Skeletal muscle cell (primary cell): ENCODE data around the gene IGF1.
"Not testable (repeated sequence)": the region's sequence is repeated elsewhere in the genome, so short reads cannot be mapped to it uniquely, and the experiment has no call there.

ENCODE experiments used
- DNase-seq: peaks from one replicate; pipeline ENCODE4 v3.0.0-alpha.2; 2010; ENCODE audit warnings: low read depth
- H3K4me3 ChIP-seq: 2 replicates; pipeline ENCODE4 v1.5.1; 2011; ENCODE audit warnings: low read depth, mild to moderate bottlenecking, control low read depth, low read length, moderate library complexity

Gene IGF1

DNA sequence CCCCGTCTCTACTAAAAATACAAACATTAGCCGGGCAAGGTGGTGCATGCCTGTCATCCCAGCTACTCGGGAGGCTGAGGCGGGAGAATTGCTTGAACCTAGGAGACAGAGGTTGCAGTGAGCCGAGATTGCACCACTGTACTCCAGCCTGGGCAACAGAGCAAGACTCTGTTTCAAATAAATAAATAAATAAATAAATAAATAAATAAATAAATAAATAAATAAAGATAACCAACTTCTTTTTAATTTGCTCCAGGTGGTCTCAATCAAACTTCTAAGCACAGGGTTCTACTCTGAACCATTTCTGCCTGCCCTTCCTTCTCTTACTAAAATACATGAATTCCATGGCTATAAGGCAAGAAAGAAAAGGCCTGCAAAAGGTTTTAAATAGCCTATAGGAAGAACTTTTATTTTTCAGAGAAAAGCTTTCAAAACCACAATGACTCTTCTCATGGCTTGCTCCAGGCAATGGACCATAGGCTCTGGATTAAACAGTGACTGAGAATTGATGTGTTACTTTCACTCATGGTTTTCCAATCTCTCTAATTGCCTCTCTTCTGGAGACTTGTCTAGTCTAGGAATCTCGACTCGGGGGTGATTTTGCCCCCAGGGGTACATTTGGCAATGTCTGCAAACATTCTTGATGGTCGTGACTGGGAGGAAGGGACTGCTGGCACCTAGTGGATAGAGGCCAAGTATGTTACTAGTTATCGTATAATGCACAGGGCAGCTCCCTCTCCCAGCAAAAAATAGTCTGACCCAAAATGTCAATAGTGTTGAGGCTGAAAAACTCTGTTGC lies 14.4 kb downstream of the IGF1 start:
- no peak overlapping the region for H3K4me3 ChIP-seq
- DNase-seq = no peak

DNA sequence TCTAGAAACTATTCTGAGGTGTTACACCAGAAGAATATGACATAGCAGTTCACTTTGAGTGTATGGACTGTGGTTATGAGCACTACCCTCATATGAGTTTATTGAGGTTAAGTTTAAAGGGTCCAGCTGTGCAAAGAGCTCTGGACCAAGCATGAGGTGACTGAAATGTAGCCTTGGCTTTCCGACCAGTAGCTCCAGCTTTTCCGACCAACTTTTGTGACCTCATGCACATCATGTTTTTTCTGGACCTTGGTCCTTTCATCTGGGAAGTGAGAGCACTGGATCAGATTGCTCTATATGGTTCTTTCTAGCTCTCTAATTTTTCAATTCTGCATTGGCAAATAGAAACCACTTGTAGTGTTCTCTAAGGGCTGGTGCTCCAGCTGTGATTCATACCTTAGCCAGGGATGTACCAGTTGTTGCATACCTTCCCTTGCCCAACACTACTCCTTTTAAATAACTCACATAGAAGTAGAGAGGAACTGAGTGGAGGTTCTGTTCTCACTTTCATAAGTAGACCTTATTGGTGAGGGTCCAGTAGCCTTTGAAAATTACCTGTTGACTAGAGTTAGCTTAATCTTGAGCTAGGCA lies 16.6 kb downstream of the IGF1 start:
- DNase-seq = no peak
- H3K4me3 ChIP-seq = no peak overlapping the region

DNA sequence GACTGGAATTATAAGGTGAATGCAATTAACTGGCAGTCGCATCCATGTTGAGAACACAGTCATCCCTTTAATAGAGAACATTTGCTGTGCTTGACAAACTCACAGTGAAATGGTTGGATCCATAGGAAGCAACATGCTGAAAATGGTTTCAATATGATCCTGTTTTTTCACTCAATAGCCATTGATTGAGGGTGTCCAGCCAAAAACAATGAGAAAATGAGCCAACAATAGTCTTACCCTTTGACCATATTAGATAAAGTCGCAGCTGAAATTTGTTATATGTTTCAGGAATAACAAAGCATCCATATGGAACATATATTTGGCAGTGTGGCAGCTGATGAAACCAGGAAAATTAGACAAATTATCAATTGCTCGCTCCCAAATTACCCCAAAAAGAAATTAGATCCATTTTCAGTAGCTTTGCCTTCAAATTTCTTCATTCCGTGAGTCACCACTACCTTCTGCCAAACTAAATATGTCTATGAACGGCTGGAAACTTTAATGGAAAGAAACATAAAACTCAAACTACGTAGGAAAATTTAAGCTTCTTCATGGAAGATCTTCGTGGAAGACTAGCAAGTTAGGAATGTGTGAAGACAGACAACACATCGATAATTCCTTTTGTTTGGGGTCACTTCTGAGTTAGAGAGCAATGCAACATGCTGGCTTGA lies 17.4 kb downstream of the IGF1 start:
- DNase-seq = peak; percentile 3
- no peak overlapping the region for H3K4me3 ChIP-seq

DNA sequence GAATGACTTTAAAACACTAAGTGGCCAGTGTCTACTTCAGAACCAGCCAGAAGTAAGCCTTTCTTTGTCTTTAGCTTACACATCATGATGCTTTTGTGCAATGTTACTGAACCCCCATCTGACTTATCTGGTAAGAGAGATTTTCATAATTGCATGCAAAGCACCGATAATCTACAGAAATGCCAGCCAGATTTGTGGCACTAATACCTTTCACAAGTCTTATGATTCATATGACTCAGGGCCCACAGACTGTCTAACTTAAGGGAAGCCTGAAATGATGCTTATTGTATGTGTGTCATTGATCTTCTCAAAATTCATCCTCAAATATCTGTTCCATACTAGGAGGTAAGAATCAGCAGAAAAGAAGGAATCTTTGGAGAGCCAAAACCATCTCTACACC lies 18.0 kb downstream of the IGF1 start:
- no peak for DNase-seq
- no peak overlapping the region for H3K4me3 ChIP-seq

- H3K4me3 ChIP-seq = no peak overlapping the region
- DNase-seq = no peak
Measured at GRCh38 chr12:102461501-102461900, 18.9 kb downstream of the IGF1 start.

DNA sequence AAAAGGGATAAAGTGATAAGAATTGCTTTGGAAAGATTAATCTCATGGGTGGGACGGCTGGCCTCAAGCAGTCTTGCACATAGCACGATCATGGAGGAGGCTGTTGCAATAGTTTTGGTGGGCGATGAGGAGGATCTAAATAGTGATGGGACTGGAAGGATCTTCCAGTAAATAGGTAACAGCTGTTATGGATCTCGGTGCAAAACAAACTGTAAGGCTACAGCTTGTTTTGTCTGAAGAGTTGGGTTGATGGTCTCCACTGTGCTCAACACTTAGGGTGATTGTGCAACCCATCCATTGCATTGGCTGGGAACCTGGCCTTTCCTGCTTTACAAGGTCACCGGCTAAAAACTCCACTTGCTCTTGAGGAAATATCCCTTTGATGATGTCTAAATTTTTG lies 21.0 kb downstream of the IGF1 start:
- DNase-seq = no peak
- no peak overlapping the region for H3K4me3 ChIP-seq

DNA sequence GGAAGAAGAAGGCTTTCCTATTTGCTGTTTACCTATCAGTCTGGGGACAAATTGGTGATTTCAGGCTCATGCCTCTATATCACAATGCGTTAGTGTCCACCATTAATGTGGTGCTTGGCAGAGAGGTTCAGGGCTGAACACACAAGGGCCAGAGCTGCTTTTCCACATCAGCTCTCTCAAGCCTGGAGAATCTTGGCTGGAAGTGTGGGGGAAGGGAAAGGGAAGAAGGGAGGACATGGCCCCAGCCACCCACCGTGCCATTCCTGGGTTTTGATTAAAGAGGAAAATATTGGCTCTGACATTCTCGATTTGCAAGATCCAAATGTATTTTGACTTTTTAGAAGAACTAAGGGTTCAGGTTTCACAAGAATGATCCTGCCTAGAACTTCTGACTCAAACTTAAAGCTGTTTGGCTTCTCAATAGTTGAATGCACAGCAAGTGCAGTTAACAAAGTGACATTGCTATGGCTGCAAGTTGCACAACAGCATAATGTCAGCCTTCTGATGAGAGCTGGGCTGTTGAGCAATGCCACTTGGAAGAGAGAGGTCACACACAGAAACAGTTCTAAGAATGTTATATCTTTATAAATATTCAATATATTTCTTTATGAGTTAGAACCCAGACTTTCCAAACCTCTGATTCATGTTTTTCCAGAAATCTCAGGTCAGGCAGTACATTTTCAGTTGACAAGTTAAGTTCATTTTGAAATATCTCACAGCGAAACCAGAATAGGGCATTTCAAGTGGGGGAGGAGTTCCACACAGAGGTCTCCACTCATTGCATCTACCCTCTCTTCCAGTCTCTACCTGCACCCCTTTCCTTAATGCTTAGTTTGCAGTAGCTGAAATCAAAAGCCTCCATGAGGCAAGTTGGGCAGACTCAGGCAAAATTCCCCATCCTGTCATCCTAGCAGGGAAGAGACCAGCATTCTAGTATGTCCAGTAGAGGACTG lies 25.3 kb downstream of the IGF1 start:
- DNase-seq = no peak
- H3K4me3 ChIP-seq = no peak overlapping the region

- no peak overlapping the region for H3K4me3 ChIP-seq
- no peak for DNase-seq
Measured at GRCh38 chr12:102454330-102454729, 26.0 kb downstream of the IGF1 start.

DNA sequence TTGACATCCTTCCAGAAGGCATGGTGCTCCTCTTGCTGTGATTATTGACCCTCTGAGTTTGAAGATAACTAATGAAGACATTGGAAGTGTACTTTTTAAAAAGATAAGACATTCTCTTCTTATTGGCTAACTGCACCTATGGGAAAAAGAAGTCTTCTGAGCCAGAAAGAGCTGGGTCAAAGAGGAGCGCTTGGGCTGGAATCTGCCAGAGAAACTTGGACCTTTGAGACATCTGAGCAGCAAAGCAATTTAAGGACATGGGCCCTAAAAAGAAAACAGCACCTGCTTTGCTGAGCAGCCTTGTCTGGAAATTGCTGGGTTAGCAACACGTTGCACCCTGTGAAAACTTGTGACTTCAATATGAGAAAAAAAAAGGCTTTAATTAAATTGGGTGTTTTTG lies 27.8 kb downstream of the IGF1 start:
- H3K4me3 ChIP-seq = no peak overlapping the region
- no peak for DNase-seq

DNA sequence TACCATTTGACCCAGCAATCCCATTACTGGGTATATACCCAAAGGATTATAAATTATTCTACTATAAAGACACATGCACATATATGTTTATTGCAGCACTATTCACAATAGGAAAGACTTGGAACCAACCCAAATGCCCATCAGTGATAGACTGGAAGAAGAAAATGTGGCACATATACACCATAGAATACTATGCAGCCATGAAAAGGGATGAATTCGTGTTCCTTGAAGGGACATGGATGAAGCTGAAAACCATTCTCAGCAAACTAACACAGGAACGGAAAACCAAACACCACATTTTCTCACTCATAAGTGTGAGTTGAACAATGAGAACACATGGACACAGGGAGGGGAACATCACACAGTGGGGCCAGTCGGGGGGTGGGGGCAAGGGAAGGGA lies 31.3 kb downstream of the IGF1 start:
- not testable (repeated sequence) for H3K4me3 ChIP-seq, DNase-seq

DNA sequence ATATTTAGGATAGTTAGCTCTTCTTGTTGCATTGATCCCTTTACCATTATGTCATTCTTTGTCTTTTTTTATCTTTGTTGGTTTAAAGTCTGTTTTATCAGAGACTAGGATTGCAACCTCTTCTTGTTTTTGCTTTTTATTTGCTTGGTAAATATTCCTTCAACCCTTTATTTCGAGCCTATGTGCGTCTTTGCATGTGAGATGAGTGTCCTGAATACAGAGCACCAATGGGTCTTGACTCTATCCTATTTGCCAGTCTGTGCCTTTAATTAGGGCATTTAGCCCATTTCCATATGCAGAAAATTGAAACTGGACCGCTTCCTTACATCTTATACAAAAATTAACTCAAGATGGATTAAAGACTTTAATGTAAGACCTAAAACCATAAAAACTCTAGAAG lies 32.9 kb downstream of the IGF1 start:
- not testable (repeated sequence) for DNase-seq, H3K4me3 ChIP-seq

DNA sequence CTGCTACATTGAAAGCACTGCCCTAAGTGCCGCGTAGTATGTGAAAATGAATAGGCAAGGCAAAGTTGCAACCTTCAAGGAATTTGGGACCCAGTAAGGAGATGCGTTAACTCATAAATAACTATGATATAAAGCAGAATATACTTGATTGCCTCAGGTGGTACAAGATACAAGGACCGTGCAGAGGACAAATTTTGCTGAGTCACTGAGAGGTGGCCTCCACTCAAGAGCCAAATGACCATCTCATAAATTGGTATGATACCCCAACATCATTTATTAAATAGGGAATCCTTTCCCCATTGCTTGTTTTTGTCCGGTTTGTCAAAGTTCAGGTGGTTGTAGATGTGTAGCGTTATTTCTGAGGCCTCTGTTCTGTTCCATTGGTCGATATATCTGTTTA lies 35.7 kb downstream of the IGF1 start:
- no peak for DNase-seq
- H3K4me3 ChIP-seq = no peak overlapping the region

GRCh38 chr12:102444093-102444492 lies 36.3 kb downstream of the IGF1 start:
- DNase-seq = no peak

GRCh38 chr12:102441077-102441596 lies 39.2 kb downstream of the IGF1 start:
- no peak overlapping the region for H3K4me3 ChIP-seq
- DNase-seq = no peak

More at GRCh38 chr12:102444093-102444492, 36.3 kb downstream of the IGF1 start:
- no peak overlapping the region for H3K4me3 ChIP-seq

DNA sequence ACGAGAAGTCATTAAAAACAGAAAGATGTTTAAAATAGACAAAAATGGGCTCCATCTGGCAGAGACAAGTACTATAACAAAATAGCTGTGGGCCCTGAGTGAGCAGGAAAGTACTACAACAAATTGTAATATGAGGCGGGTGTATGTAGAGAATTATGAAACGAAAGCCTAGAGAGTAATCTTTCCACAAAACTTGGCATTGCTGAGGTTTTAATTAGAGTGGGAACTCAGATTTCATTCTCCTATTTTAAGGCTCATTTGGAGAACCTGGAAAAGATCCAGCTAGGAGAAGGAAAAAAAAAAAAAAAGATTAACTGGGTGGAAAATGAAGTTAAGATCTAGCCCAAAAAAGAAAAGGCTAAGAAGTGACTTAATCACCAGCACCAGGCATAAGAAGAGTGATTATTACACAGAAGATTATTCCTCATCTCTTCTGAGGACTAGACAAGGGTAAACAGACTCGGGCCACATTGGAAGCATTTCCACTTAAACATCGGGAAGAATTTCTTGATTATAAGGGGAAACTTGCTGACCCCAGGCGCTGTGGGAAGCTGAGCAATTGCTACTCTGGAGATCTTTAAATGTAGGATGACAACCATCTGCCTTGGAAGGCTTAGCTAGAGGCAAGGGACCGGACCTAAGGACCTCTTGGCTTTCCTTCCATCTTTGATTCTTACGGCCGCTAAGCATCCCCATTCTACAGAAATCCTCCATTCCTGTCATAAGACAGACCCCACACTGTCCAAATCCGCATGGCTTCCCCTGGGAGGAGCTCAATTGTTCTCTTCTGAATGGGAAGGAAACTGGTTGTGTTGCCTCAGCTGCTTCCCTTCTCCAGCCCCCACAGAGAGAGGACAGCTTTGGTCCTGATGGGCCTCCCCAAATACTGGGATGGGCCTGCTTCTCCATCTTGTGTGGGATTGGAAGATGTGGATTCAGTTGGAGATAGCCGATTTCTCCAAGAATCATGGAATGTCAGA lies 40.6 kb downstream of the IGF1 start:
- H3K4me3 ChIP-seq = no peak overlapping the region
- DNase-seq = no peak

GRCh38 chr12:102438827-102439210 lies 41.5 kb downstream of the IGF1 start:
- H3K4me3 ChIP-seq = no peak overlapping the region
- DNase-seq = no peak

- DNase-seq = no peak
Measured at GRCh38 chr12:102438047-102438826, 42.1 kb downstream of the IGF1 start.

DNA sequence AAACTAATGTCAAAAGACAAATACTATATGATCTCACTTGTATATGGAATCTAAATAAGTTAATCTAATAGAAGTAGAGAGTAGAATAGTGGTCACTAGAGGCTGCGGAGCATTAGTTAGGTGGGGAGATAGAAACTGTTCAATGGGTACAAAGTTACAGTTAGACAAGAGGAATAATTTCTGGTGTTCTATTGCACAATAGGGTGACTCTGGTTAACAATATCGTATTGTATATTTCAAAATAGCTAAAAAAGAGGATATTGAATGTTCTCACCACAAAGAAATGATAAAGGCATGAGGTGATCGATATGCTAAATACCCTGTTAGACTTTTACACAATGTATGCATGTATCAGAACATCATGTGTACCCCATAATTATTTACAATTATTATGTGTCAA lies 42.9 kb downstream of the IGF1 start:
- H3K4me3 ChIP-seq = no peak overlapping the region
- no peak for DNase-seq

More at GRCh38 chr12:102438047-102438826, 42.1 kb downstream of the IGF1 start:
- H3K4me3 ChIP-seq = no peak overlapping the region
